ENCODE data around the gene ADCY5.

The ADCY5 gene

GRCh38 chr3:123285479-123285878 lies 163.4 kb downstream of the ADCY5 start:
- DNase-seq (ENCODE audit: low spot score), result no peak

DNA sequence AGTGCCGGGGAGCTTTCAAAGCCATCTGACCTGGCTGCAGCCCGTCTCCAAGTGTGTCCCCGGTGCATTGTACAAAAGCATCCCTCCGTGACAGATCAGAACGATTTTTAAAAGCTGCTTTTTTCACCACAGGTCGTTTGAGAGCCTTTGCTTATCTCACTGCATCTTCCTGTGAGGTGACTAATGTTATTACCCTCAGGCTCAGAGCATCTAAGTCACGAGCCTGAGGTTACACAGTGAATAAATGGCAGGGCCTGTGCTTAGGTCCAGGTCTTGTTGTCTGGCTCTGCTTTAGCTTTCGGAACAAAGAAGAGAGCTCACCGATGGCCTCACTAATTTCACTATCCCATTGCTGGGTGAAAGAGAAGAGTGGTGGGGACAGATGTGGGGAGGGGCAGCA lies 163.8 kb downstream of the ADCY5 start:
- DNase-seq (ENCODE audit: low spot score), result no peak

- no peak for DNase-seq (ENCODE audit: low spot score)
These were observed 164.4 kb downstream of the ADCY5 start for GRCh38 chr3:123284399-123285010.

DNA sequence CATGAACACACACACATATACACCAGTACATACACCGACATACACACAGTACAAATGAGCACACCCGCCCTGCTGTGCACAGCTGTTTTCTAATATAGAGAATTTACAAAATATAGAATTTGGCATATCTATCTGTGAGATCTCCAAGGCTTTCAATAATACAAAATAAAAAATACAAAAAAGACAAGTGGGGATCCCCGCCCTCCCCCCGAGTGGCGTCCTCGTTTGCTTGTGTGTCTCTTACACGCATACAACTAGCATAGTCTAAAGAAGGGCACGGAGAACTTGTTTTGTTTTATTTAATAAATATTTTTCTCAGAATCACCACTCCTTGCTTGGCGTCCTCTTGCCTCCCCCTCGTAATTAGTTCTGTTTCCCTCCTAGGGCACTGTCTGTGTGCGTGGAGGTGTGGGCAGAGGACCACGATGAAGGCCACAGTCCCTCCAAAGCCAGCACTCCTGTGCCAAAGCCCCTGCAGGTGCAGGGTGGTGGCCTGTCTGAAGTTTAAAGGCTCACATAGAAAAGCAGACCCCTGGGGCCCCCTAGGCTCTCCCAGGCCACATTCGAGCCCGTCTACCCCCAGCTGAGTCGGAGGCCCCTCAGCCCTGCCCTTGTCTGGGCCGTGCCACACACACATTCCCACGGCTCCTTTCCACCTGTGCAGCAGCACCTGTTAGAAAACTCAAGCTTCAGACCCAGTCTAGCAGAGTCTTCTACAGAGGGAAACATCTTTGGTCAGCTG lies 165.1 kb downstream of the ADCY5 start:
- no peak for DNase-seq (ENCODE audit: low spot score)

DNA sequence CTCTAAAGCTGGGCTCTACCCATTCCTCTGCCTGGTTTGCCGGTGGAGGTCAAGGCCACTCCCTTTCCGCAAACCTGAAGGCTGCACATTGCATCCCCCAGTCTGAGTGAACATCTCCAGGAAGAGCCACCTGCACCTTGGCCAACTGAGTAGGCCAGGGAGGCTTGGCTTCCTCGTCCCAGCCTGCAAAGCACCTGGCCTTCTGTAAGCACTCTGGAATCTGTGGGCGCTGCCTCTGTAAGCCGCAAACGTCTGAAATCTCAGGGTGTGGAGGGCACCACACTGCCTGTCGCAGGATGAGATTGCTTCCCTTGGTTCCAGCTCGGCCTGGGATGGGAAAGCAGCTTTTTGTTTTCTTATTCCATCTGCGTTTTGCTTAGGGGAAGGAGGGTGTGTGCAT lies 165.8 kb downstream of the ADCY5 start:
- DNase-seq (ENCODE audit: low spot score), result no peak

DNA sequence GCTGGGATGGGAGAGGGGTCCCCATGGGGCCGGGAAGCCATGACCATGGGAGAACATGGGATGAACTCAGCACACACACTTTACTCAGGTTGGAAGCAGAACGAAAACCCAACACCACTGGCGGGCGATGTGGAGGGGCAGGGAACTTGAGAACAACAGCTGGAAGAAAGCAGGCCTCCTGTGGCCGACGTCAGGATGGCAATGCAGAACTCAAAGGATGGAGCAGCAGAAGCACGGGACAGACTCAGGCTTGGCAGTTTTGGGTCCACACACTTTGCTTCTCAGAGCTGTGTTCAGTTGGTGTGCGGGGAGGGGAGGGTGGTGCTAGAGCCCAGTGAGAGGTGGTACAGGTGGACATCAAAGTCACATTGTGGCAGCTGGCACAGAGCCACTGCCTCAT lies 166.4 kb downstream of the ADCY5 start:
- DNase-seq (ENCODE audit: low spot score), result no peak

DNA sequence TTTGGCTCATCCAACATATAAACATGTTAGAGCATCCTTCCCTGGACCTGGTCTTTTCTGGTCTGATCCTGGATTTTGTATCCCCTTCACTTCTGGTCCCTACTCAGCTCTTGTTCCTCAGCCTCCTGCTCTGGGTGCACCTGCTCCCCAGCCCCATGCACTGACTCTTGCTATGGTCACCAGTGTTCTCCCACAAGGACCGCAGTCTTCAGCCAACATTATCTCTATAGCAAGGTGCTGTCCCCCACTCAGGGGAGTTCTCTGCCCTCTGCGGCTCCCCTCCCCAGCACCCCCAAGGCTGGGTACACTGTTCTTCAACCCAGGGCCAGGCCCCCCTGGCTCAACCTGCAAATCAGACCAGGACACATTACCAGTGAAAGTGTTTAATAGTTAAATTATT lies 167.0 kb downstream of the ADCY5 start:
- no peak for DNase-seq (ENCODE audit: low spot score)

- DNase-seq (ENCODE audit: low spot score), result no peak
These were observed 167.5 kb downstream of the ADCY5 start for GRCh38 chr3:123281406-123281805.

DNA sequence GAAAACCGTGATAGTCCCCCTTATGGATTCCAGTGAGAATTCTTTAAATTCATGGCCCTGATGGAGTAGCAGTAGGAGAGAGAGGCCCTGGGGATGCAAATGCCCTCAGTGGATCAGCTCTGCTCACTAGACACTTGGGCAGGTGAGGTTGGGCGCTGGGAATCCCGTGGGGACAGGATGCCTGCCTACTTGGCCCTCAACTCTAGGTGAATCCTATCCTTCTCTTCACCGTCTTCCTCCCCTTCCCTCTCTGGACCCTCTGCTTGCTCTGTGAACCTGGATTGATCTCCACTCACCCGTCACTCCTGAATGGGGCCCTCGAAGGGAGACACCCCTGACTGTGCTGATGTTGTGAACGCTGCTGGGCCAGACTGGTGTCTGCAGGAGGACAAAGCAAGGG lies 169.8 kb downstream of the ADCY5 start:
- no peak for DNase-seq (ENCODE audit: low spot score)

- no peak for DNase-seq (ENCODE audit: low spot score)
These were observed 170.4 kb downstream of the ADCY5 start for GRCh38 chr3:123278446-123278845.

- no peak for DNase-seq (ENCODE audit: low spot score)
These were observed 171.8 kb downstream of the ADCY5 start for GRCh38 chr3:123277106-123277505.

DNA sequence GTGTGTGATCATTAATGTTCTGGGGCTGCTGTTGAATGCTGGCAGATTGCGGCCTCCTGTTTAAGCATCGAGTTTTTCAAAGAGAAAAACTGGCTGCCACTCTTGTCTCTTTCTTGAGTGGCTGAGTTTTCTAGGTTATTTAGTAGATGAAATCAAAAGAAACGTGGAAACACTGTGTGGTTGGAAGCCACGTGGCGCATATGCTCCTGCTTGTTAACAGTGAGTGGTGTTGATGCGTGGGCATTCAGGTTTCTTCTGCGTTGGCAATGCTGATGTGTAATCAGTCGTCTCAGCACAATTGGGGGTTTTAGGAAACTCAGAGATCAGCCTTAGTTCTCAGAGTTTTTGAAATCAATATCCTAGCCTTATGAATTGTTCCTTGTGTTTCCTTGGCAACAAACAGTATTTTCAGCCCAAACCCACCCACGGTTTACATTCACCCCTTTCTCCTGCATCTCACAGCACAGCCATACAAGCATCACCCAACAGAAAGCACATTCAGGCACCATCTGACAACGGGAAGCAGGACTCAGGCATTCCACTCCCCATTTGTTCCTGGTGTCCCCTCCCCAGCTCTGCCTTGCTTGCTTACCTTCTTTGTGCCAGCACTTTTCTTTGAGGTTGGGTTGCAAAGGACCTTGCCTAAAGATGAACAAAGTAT lies 172.4 kb downstream of the ADCY5 start:
- no peak for DNase-seq (ENCODE audit: low spot score)

DNA sequence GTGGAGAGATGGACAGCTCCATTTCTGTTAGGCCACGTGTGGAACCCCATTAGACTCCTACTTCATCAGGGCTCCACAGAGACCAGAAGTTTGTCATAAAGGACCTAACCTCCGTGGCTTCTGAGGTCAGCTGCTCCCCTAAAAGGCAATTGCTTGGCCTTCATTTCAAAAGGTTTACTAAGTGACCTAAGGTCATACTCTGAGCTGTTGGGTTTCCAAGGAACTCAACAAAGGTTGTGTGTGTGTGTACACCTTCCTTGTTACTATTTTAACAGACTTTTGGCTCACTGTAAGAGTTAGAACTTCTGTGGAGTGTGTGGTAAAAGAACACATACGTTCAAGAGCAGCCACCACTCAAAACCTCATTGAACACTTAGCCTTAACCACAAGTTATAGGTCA lies 173.2 kb downstream of the ADCY5 start:
- no peak for DNase-seq (ENCODE audit: low spot score)

GRCh38 chr3:123272547-123272946 lies 176.3 kb downstream of the ADCY5 start:
- DNase-seq (ENCODE audit: low spot score), result peak; percentile 22

DNA sequence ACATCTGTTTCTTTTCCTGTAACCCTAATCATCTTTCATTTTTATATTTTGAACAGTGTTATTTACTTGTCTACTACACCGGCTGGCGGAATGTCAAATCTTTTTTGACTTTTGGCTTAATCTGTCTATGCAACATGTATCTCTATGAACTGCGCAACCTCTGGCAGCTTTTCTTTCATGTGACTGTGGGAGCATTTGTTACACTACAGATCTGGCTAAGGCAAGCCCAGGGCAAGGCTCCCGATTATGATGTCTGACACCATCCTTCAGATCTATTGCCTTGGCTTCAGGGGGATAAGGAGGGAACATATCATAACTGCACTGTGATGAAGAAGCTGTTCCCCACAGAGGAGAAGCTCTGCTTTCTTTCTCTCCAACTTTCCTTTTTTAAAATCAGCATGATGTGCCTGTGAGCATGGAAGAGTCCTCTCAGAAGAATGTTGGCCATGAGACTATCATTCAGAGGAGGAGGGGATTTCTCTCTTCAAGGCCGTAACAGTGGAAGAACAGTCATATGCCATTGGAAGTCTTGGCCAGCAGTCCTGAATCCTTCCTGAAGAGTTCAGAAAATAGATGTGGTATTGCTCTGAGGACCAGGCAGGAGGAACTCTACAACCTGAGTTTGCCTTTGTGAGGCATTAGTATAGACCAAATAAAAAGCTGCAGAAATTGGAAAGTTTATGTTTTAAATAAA lies 177.3 kb downstream of the ADCY5 start:
- DNase-seq (ENCODE audit: low spot score), result no peak

- DNase-seq (ENCODE audit: low spot score), result no peak
These were observed 178.1 kb downstream of the ADCY5 start for GRCh38 chr3:123270818-123271217.

DNA sequence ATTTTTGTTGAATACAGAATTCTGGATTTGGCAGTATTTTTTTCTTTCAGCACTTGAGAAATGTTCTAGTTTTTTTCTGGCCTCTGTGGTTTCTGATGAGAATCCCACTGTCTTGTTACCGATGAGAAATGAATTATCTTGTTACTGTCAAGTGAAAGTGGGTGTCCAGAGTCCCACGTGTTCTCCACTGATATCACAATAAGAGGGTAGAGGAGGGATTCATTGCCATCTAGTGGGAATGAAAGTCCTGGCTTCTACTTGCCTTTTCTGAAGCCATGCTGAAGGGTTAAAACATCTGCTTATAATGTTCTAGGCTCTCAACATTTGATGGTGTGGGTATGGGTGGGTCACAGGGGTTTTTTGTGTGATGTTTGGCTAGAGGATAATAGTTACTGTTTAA lies 181.1 kb downstream of the ADCY5 start:
- no peak for DNase-seq (ENCODE audit: low spot score)

DNA sequence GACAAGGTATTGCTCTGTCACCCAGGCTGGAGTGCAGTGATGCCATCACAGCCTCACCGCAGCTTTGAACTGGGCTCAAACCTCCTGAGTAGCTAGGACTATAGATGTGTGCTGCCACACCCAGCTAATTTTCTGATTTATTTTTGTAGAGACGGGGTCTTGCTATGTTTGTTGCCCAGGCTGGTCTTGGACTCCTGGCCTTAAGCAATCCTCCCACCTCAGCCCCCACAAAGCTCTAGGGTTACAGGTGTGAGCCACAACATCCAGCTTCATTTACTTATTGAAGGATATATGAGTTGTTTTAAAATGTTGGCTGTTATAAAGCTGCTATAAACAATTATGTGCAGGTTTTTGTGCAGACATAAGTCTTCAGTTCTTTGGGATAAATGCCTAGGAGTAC lies 184.9 kb downstream of the ADCY5 start:
- DNase-seq (ENCODE audit: low spot score), result no peak

DNA sequence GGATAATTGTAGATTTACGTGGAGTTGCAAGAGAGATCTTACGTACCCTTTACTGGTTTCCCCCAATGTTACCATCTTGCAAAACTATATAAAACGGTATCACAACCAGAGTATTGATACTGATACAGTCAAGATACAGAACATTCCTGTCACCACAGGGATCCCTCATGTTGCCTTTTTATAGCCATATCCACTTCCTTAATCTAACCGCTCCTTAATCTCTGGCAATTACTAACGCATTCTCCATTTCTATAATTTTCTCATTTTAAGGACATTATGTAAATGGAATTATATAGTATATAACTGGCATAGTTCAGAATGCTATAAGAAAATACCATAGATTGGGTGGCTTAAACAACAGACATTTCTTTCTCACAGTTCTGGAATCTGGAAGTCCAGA lies 186.0 kb downstream of the ADCY5 start:
- no peak for DNase-seq (ENCODE audit: low spot score)

DNA sequence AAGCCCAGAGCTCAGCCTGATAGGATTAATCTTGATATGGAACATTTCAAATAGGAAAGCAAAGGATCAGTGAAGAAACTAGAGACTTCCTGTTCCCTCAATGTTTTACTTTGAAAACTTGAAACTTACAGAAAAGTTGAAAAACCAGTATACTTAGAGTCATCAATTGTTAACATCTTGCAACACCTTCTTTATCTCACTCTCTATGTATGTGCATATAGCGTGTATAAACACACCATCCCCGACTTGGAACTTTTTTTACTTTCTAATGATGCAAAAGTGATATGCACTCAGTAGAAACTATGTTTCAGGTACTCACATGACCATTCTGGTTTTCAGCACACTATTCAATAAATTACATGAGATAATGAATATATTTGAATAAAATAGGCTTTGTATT lies 186.7 kb downstream of the ADCY5 start:
- no peak for DNase-seq (ENCODE audit: low spot score)

DNA sequence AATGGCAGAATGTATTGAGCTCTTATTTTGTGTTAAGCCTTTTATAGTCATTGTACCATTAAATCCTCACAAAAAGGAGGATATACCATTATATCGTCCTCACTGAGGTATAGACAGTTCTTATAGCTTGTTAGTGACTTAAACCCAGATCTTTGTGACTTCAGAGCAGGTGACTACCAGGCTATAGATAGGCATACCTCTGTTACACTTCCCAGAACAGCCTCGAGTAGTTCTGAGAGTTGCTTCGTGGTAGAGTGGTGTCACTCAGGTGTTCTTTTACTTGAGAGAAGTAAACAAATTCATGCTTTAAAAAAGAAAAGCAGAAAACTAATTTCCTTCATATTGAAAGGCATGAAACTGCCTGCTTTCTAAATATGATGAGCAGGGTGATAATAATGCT lies 187.2 kb downstream of the ADCY5 start:
- DNase-seq (ENCODE audit: low spot score), result no peak

- peak; percentile 53 for DNase-seq (ENCODE audit: low spot score)
These were observed 190.0 kb downstream of the ADCY5 start for GRCh38 chr3:123258811-123259420.

GRCh38 chr3:123258359-123258758 lies 190.5 kb downstream of the ADCY5 start:
- no peak for DNase-seq (ENCODE audit: low spot score)
